Testis (tissue), 3 donors: ENCODE measurements around the gene OLFM4. TPM values are rescaled to one million over a fixed set of nuclear protein-coding genes. Genes with fewer than 3 reads are reported as not detected.

ENCODE experiments used
- DNase-seq: peaks from one replicate; pipeline ENCODE4 v3.0.0-alpha.2; 2019
- H3K27ac ChIP-seq, 2 donors: fragments of 200-600 bp; sonication (generic); one replicate each; pipeline ENCODE4 v1.5.1; 2019
- H3K27me3 ChIP-seq: fragments of 200-600 bp; sonication (generic); one replicate; pipeline ENCODE4 v1.5.1; 2019
- H3K36me3 ChIP-seq: fragments of 200-600 bp; sonication (generic); one replicate; pipeline ENCODE4 v1.5.1; 2017; ENCODE audit warnings: low read depth; ENCODE audit errors: missing control alignments
- H3K4me1 ChIP-seq: fragments of 200-600 bp; sonication (generic); one replicate; pipeline ENCODE4 v1.5.1; 2019
- H3K4me3 ChIP-seq, 2 donors: fragments of 200-600 bp; sonication (generic); one replicate each; pipeline ENCODE4 v1.5.1; 2017 to 2019
- H3K9me3 ChIP-seq: fragments of 200-600 bp; sonication (generic); one replicate; pipeline ENCODE4 v1.5.1; 2017
- POLR2A ChIP-seq: fragments of 450-650 bp; IDR thresholded peaks from one replicate; pipeline ENCODE4 v1.6.1; 2017; ENCODE audit warnings: antibody characterized with exemption, mild to moderate bottlenecking, moderate library complexity
- WGBS, 2 donors: methylation state at CpG; one replicate each; pipeline ENCODE4 v1.1.5; 2018; 5-methylcytosine and 5-hydroxymethylcytosine counted together
- intact Hi-C: fragments of 100-400 bp; cut with DNase I; formaldehyde crosslinking; loops from one replicate; pipeline ENCODE4 v1.15.1; 2023; ENCODE audit warnings: low total_unique reads
- polyA plus RNA-seq: library from polyadenylated mRNA; stranded (reverse); fragments of 350-450 nt; fragmentation: Illumina TruSeq; extraction: RNeasy Lipid Tissue Mini Kit (QIAGEN cat#74804); gene quantifications from one replicate; pipeline ENCODE4 v1.2.3, GENCODE V29; 2014; ENCODE audit warnings: low read depth, low replicate concordance; ENCODE audit not compliant: insufficient read depth
- total RNA-seq, 2 donors: library from RNA; depleted of rRNA; stranded (reverse); fragments of >200 nt; gene quantifications; one replicate each; pipeline ENCODE4 v1.2.3, GENCODE V29; 2016
- TF ChIP-seq, protein P1 (sequence below), 3 experiments: fragments of 450-650 bp in 2 of 3; fragments of 200-600 bp in 1 of 3; sonication (generic) in 1 of 3; IDR thresholded peaks; one replicate each; pipeline ENCODE4 v1.5.1; 2016 to 2019; ENCODE audit warnings: antibody characterized with exemption in 3 of 3, mild to moderate bottlenecking in 2 of 3, moderate library complexity in 1 of 3

Gene OLFM4
- total and polyA plus RNA-seq, 3 donors from 2014 or later: 0.08 to 4.8 (median 0.19) TPM

DNA sequence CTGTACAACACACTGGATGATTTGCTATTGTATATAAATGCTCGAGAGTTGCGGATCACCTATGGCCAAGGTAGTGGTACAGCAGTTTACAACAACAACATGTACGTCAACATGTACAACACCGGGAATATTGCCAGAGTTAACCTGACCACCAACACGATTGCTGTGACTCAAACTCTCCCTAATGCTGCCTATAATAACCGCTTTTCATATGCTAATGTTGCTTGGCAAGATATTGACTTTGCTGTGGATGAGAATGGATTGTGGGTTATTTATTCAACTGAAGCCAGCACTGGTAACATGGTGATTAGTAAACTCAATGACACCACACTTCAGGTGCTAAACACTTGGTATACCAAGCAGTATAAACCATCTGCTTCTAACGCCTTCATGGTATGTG lies 21.5 kb downstream of the OLFM4 start:
- Histone ChIP-seq H3K36me3 (no peaks in the 10 kb centered on the region), H3K27me3 (no peaks in the 10 kb centered on the region), H3K9me3 (no peaks in the 10 kb centered on the region), H3K4me1 (no peaks in the 10 kb centered on the region), H3K27ac (no peak overlapping the region), H3K4me3 (no peak overlapping the region)
- no peak for DNase-seq
- intact Hi-C loops: no loop called here
- 93 to 94% methylated on average over 7 of the region's 7 CpGs for WGBS, 2 donors
- no peak for TF ChIP-seq POLR2A
- TF ChIP-seq, protein P1, sequence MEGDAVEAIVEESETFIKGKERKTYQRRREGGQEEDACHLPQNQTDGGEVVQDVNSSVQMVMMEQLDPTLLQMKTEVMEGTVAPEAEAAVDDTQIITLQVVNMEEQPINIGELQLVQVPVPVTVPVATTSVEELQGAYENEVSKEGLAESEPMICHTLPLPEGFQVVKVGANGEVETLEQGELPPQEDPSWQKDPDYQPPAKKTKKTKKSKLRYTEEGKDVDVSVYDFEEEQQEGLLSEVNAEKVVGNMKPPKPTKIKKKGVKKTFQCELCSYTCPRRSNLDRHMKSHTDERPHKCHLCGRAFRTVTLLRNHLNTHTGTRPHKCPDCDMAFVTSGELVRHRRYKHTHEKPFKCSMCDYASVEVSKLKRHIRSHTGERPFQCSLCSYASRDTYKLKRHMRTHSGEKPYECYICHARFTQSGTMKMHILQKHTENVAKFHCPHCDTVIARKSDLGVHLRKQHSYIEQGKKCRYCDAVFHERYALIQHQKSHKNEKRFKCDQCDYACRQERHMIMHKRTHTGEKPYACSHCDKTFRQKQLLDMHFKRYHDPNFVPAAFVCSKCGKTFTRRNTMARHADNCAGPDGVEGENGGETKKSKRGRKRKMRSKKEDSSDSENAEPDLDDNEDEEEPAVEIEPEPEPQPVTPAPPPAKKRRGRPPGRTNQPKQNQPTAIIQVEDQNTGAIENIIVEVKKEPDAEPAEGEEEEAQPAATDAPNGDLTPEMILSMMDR (IDR thresholded peaks at IDR 0.05): no peak

GRCh38 chr13:53052675-53053074 lies 24.1 kb downstream of the OLFM4 start:
- no peak overlapping the region for H3K27ac ChIP-seq
- no peak for DNase-seq
- H3K9me3 ChIP-seq: no peaks in the 10 kb centered on the region
- intact Hi-C loops: no loop called here
- no peaks in the 10 kb centered on the region for H3K36me3 ChIP-seq
- TF ChIP-seq, protein P1 (IDR thresholded peaks at IDR 0.05): no peak
- no peak for TF ChIP-seq POLR2A
- no peaks in the 10 kb centered on the region for H3K4me1 ChIP-seq
- H3K27me3 ChIP-seq: no peaks in the 10 kb centered on the region
- no peak overlapping the region for H3K4me3 ChIP-seq
- WGBS, 2 donors: 32 to 44% methylated on average over 2 of the region's 2 CpGs

DNA sequence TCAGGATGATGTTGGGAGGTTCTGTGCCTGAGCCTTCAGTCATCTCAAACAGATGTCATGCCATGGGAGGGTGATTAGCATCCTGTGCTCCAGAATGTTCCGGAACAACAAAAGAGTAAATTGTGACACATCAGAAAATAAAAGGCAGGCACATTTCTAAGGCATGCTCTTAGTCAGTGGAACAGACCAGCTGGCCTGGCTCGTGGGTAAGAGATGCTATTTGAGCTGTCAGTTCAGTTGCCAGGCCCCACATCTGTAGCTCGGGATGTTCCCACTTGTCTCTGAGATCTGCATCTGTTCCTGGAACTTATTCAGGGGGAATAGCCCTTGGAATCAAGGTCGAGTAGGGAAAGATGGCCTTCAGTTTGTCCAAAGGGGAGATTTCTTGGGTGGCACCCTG lies 26.0 kb downstream of the OLFM4 start:
- TF ChIP-seq, protein P1 (IDR thresholded peaks at IDR 0.05): no peak
- no peak for TF ChIP-seq POLR2A
- no peak for DNase-seq
- WGBS, 2 donors: 63% methylated on average over 4 of the region's 4 CpGs
- Histone ChIP-seq H3K27ac (no peak overlapping the region), H3K4me1 (no peaks in the 10 kb centered on the region), H3K27me3 (no peaks in the 10 kb centered on the region), H3K9me3 (no peaks in the 10 kb centered on the region), H3K36me3 (no peaks in the 10 kb centered on the region), H3K4me3 (no peak overlapping the region)
- intact Hi-C loops: no loop called here

GRCh38 chr13:53058065-53058679 lies 29.6 kb downstream of the OLFM4 start:
- Histone ChIP-seq H3K4me1 (no peaks in the 10 kb centered on the region), H3K36me3 (no peaks in the 10 kb centered on the region), H3K9me3 (no peaks in the 10 kb centered on the region), H3K27me3 (no peaks in the 10 kb centered on the region), H3K4me3 (no peak overlapping the region), H3K27ac (no peak overlapping the region)
- no peak for TF ChIP-seq POLR2A
- TF ChIP-seq, protein P1 (IDR thresholded peaks at IDR 0.05): no peak
- intact Hi-C loops: no loop called here
- WGBS, 2 donors: 67% methylated on average over 3 of the region's 3 CpGs
- DNase-seq: no peak

DNA sequence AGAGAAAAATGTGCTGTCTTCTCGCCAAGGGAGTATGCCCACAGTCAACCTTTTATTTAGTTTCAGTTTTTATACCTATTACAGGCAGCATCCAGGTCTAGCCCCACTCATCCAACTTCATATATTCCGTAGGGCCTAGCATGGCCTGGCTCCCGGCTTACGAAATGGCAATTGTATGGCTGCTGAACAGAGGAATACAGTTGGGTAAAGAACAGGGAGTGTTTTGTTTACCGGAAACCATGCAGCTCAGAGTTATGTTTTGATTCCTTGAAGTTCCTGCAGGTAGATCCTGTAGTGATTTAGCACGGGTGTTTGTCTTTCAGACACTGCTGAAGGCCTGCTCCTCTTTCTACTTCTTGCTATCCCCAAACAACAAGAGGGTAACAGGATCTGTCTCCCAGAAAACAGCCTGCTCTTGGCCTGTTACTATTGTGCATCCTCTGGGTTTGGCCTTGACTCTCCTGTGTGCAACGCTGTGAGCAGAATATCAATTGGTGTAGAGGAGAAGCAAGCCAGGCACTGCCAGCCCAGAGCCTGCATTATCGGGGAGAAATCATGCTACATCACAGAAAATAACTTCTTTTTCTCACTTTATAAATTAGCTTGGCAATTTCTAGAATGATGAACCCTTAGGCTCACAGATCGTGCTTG lies 32.4 kb downstream of the OLFM4 start:
- H3K9me3 ChIP-seq: no peaks in the 10 kb centered on the region
- no peaks in the 10 kb centered on the region for H3K36me3 ChIP-seq
- H3K27me3 ChIP-seq: no peaks in the 10 kb centered on the region
- intact Hi-C loops: no loop called here
- DNase-seq: no peak
- 79 to 88% methylated on average over 9 of the region's 9 CpGs for WGBS, 2 donors
- H3K4me3 ChIP-seq: no peak overlapping the region
- TF ChIP-seq, protein P1 (IDR thresholded peaks at IDR 0.05): no peak
- TF ChIP-seq POLR2A: no peak
- H3K27ac ChIP-seq: no peak overlapping the region
- no peaks in the 10 kb centered on the region for H3K4me1 ChIP-seq
